ENCODE results near the gene LTBP2. TPM values are rescaled to one million over a fixed set of nuclear protein-coding genes. Genes with fewer than 3 reads are reported as not detected.

The LTBP2 gene
- total RNA-seq, 2 donors from 2014 or later = 674 to 973 TPM

DNA sequence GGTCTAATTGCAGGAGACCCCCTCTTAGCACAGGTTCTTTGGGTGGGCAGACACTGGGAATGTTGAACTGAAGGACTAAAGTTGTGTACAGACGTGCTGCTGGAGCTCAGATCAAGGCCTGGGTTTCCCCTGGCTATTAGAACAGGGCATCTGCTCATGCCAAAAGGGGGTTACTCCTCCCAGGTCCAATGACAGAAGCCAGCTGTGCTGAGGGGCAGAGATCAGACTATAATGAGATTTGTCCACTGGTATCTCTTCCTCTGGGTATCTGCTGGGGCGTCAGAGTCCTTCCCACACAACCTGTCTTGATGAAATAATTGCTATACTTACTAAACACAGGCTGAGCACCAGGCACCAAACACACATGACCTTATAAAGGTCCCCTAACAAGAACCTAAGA is 42.6 kb downstream of the LTBP2 start:
- Histone ChIP-seq H3K27me3 (replicated peaks; ENCODE audit: insufficient read depth) (no peaks in the 10 kb centered on the region), H3K4me1 (ENCODE audit: control insufficient read depth in 1 of 2, low read depth in 2 of 2) (peaks cover 81 to 100% of the 10 kb centered on the region in 2 donors), H3K36me3 (no peaks in the 10 kb centered on the region), H3K4me3 (no peak overlapping the region), H3K9me3 (no peaks in the 10 kb centered on the region), H3K27ac (peak overlapping the region; percentile 90 to 96)
- TF ChIP-seq CTCF (IDR thresholded peaks at IDR 0.05) = no peak
- no peak for ATAC-seq (ENCODE audit: insufficient number of reproducible peaks, low FRiP score, low read depth)
- DNase-seq (ENCODE audit: low spot score) = no peak

GRCh38 chr14:74568911-74569310 is 43.1 kb downstream of the LTBP2 start:
- ATAC-seq (ENCODE audit: insufficient number of reproducible peaks, low FRiP score, low read depth) (no peak), DNase-seq (ENCODE audit: low spot score) (no peak)
- H3K27me3 ChIP-seq (replicated peaks; ENCODE audit: insufficient read depth) = no peaks in the 10 kb centered on the region
- no peak for TF ChIP-seq CTCF (IDR thresholded peaks at IDR 0.05)
- H3K36me3 ChIP-seq = no peaks in the 10 kb centered on the region
- H3K4me3 ChIP-seq = no peak overlapping the region
- no peaks in the 10 kb centered on the region for H3K9me3 ChIP-seq
- H3K27ac ChIP-seq = peak overlapping the region; percentile 90 to 96
- peaks cover 77 to 97% of the 10 kb centered on the region in 2 donors for H3K4me1 ChIP-seq (ENCODE audit: control insufficient read depth in 1 of 2, low read depth in 2 of 2)

DNA sequence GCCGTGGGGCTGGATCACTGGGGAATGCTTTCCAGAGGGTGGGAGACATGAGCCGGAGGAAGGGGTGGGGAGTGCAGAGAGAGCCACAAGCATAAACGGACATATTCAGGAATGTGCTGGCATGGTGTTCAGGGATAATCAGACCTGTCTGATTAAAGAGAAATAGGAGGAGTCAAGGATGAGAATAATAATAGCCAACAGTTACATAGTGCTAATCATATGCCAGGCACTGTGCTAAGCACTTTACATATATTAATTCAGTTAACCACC is 43.7 kb downstream of the LTBP2 start:
- ATAC-seq (ENCODE audit: insufficient number of reproducible peaks, low FRiP score, low read depth) (no peak), DNase-seq (ENCODE audit: low spot score) (no peak)
- Histone ChIP-seq H3K36me3 (no peaks in the 10 kb centered on the region), H3K27me3 (replicated peaks; ENCODE audit: insufficient read depth) (no peaks in the 10 kb centered on the region), H3K4me1 (ENCODE audit: control insufficient read depth in 1 of 2, low read depth in 2 of 2) (peaks cover 77 to 96% of the 10 kb centered on the region in 2 donors), H3K27ac (peak overlapping the region; percentile 90 to 96), H3K4me3 (no peak overlapping the region), H3K9me3 (no peaks in the 10 kb centered on the region)
- no peak for TF ChIP-seq CTCF (IDR thresholded peaks at IDR 0.05)

GRCh38 chr14:74567646-74568379 is 44.2 kb downstream of the LTBP2 start:
- H3K4me1 ChIP-seq (ENCODE audit: control insufficient read depth in 1 of 2, low read depth in 2 of 2) = peaks cover 77 to 96% of the 10 kb centered on the region in 2 donors
- no peak overlapping the region for H3K4me3 ChIP-seq
- H3K9me3 ChIP-seq = no peaks in the 10 kb centered on the region
- no peaks in the 10 kb centered on the region for H3K27me3 ChIP-seq (replicated peaks; ENCODE audit: insufficient read depth)
- no peak for DNase-seq (ENCODE audit: low spot score)
- TF ChIP-seq CTCF (IDR thresholded peaks at IDR 0.05) = no peak
- H3K36me3 ChIP-seq = no peaks in the 10 kb centered on the region
- H3K27ac ChIP-seq = peak overlapping the region; percentile 90 to 96
- ATAC-seq (ENCODE audit: insufficient number of reproducible peaks, low FRiP score, low read depth) = no peak

DNA sequence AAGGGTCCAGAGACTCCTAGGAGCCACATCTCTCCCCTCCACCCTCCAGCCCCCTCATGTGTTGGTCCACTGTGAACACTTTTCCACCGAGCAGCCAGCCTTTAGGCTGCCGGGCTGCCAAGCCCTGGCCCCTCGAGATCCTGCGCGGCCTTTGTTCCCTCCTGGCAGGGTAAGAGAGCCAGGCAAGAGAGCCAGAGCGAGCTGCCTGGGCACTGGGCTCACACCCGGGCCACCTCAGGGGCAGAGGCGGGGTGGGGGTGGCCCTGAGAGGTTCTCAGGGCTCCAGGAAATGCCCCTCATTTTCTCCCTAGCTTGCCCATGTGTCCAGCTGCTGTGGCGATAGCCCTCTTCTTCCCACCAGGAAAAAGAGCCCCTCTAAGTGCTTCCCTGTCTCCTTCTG is 44.8 kb downstream of the LTBP2 start:
- Histone ChIP-seq H3K27ac (peak overlapping the region; percentile 90 to 96), H3K4me1 (ENCODE audit: control insufficient read depth in 1 of 2, low read depth in 2 of 2) (peaks cover 73 to 96% of the 10 kb centered on the region in 2 donors), H3K36me3 (no peaks in the 10 kb centered on the region), H3K27me3 (replicated peaks; ENCODE audit: insufficient read depth) (no peaks in the 10 kb centered on the region), H3K4me3 (no peak overlapping the region), H3K9me3 (no peaks in the 10 kb centered on the region)
- no peak for TF ChIP-seq CTCF (IDR thresholded peaks at IDR 0.05)
- ATAC-seq (ENCODE audit: insufficient number of reproducible peaks, low FRiP score, low read depth) = no peak
- DNase-seq (ENCODE audit: low spot score) = no peak
